ENCODE measurements around the gene CHIT1.

Gene CHIT1

DNA sequence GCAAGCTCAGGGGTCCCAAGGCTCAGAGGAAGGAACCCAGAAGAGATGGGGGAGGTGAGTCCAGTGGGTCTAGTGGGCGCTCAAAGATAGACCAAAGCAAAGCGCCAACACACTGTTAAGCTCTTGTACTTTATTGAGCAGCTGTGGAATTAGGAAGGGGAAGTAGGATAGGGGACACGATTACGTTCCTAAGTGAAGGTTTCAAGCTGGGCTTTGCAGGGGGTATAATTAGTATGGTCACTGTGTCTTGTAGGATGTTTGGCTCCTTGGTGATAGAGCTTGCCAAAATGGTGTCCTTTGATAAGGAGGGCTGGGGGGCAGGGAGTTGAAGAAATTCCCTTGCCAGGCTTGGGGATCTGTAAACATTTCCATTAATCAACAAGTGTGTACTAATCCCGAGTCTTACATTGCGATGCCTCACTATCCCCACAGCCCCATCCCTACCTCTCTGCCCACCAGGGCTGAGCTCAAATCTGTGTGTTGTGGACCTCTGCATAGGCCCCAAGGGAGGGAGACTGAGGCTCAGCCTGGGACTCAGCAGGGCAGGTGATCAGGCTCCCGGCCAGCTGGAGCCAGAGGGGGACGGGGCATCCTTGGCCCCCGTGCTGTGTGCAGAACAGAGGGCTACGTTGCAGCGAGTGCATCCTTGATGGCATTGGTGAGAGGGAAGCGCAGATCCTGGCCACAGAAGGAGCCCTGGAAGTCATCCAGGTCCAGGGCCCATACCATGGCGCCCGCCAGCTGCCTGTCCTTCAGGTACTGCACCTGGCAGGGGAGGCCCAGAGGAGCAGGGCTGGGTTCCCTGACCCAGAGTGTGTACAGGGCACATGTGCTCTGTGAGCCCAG, 50.4 kb downstream of the CHIT1 start:
- DNase-seq (ENCODE audit: low read depth) = no peak
- no peak overlapping the region for H3K4me3 ChIP-seq (ENCODE audit: low read depth, low read length)

DNA sequence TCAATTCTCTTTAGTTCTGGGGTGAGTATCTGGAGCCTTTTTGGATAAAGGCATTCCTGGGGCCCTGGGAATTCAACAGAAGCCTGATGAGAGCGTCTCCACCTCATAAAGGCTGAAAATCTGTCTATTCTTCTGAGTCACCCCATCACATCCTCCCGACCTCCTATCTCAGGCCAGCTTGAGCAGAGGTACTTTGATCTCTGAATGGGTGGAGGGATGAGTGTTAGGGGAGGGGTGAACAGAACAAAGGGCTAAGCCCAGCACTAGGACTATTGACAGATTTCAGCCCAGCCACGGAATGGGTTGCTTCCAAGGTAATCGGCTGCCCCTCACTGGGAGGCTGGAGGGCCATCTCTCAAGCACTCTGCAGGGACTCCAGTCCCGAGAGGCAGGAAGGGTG, 51.4 kb downstream of the CHIT1 start:
- no peak overlapping the region for H3K4me3 ChIP-seq (ENCODE audit: low read depth, low read length)
- no peak for DNase-seq (ENCODE audit: low read depth)

DNA sequence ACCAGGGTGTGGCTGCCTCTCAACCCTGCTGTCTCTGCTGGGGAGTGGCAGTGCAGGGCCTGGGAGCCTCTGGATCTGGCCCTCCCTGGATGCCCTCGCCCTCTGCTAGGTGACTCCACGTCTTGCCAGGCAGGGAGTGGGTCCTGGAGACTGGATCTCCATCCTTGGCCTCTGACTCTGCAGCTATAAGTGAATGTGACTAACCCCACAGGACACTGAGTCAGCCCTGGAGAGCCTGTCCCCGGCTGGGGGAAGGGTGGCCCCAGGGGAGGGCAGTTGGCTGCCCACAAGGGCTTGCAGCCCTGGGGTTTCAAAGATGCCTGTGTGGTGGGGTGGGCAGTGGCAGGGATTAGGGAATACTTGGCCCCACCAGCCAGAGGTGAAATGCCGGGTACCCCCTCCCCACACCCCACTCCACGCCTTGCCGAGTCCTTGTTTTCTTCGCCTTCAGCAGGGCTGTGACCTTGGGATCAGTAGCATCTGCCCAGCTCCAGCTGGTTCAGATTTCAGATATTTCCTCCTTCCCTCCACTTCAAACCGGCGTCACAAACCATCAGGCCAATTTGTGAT, 51.9 kb downstream of the CHIT1 start:
- no peak for DNase-seq (ENCODE audit: low read depth)
- H3K4me3 ChIP-seq (ENCODE audit: low read depth, low read length) = no peak overlapping the region

DNA sequence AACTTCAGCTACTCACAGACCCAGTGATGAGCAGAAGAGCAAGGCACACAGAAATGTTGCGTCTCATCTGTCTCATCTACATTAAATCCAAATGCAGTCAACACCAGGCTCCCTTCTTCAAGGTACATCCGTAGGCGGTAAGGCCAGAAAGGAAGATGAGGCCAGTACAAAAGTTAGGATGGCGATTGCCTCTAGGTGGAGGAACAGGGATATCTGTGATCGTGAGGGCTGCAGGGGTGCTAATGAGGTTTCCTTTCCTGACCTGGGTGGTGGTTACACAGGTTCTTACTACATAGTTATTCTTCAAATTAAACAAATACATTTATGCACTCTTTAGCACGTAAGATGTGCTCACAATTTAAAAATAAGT, 52.5 kb downstream of the CHIT1 start:
- no peak overlapping the region for H3K4me3 ChIP-seq (ENCODE audit: low read depth, low read length)
- no peak for DNase-seq (ENCODE audit: low read depth)

DNA sequence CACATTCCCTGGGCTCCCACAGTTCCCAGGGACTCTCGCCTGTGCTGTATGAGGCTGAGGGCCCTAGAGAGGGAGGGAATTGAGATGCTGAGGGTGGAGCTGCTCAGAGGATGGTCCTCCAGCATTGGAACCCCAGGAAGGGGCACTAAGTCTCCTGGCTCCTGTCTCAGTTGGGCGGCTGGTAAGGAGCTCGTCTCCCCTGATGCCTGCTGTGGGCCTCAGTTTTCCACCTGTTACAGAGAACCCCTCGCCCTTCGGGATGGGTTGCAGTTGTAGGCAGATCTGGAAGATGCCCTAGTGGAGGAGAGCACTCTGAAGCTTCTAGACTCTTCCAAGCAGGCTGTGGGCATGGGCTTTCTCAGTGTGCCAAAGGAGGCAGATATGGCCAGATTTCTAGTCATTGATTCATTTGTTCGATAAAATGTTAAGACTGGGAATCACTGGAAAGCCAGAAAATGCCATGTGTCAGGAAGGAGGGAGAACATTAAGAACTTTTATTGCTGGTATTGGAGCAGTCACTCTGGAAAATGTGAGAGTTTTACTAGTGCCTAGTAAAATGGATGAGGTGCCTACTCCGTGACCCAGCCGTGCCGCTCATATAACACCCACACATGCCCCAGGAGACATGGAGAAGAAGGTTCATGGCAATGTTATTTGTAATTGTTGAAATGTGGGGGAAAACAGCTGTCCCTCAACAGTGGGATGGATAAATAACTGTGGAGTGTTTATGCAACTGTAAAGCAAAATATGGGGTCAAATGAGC, 53.0 kb downstream of the CHIT1 start:
- no peak overlapping the region for H3K4me3 ChIP-seq (ENCODE audit: low read depth, low read length)

DNA sequence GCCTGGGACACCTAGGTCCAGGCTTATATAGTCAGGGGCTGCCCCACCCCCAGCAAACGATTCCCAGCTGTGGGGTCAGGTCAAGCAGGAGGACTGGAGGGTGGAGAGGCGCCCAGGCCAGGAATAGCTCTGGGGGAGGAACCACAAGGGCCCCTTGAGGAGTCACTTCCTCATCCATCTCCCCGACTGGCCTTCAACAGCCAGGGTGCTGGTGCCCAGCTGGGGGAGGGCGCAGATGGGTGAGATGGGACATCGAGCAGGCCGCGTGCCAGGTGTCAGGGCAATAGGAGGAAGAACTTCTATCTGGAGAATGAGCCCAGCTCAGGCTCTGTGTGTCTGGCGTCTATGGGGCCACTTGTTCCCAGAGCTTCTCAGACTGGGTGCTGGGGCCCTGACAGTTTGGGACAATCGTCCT, 53.6 kb downstream of the CHIT1 start:
- DNase-seq (ENCODE audit: low read depth) = no peak

More for the DNA sequence above, 53.0 kb downstream of the CHIT1 start:
- no peak for DNase-seq (ENCODE audit: low read depth)

DNA sequence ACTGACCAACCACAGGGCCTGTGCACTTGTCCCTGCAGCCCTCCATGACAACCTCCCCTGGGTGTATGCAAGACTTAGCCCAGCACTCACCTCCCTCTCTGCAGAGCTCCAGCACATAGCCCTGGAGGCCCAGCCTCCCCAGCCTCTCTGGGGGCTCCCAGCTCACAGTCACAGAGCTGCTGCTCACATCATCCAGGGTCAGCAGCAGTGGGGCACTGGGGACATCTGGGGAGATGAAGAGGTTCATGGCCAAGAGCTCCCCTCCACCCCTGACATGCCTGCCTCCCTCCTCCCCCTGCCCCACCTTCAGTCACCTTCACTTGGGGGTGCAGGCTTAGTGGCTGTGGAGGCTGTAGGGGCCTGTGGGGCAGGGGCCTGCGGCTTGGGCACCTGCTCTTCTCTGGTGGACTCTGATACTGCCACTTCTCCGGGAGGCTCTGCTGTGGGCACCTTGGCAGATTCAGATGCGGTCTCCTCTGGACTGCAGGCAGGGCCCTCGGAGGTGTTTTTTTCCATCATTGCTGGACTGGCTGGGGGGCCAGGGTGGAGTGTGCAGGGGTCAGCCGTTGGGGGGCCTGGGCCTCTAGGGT, 54.1 kb downstream of the CHIT1 start, which contains the start of gene MYBPH:
Gene MYBPH, minus strand, starts transcription at position 590 of the 590 bp plus-strand sequence. Its CDS starts 71 bp downstream, at position 519.
- peak within 1 kb of the TSS; percentile 17 for H3K4me3 ChIP-seq (ENCODE audit: low read depth, low read length)
- DNase-seq (ENCODE audit: low read depth) = no peak

More for the DNA sequence above, 53.6 kb downstream of the CHIT1 start:
- H3K4me3 ChIP-seq (ENCODE audit: low read depth, low read length) = no peak overlapping the region

DNA sequence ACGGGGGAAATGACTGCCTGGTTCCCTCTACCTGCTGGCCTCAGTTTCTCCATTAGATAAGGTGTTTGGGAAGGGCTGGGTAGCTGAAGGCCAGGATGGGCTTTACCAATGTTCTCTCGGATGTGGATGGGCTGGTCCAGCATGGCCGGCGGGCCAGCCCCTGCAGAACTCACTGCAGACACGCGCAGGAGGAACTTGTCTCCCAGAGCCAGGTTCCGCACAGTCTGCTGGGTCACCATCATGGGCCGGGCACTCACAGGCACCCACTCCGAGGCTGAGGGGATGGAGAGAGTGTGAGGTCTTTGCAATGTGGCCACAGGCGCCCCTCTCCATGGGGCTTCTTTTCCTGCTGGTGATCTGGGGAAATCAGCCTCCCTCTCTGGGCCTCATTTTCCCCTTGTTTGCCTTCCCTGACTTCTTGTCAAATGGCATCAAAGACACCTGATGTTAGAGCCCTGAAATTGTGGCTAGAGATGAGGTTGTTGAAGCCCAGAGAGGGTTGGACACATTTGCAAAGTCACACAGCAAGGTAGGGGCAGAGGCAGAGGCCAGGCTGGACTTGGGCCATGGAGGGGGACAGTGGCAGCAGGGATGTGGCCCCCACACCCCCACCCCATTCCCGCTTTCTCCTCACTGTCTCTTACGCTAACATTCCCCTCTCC, 55.0 kb downstream of the CHIT1 start:
- H3K4me3 ChIP-seq (ENCODE audit: low read depth, low read length) = peak overlapping the region; percentile 17
- no peak for DNase-seq (ENCODE audit: low read depth)

DNA sequence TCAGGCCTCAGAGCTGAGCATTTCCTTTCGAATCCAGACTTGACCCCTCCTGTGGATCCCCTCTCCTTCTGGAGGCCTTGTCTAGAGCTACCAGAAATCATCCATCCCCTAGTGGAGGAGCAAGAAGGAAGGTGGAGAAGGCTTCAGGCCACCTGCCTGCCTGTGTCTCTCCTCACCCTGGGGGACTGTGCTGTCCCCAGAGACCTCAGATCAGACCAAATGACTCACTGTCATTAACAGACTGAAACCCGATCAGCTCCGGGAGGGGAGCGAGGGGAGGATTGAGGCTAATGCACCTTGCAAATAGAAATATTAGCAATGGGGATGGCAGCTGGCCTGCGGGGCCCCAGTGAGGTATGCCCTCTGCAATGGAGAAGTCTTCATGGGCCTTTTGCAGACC, 55.9 kb downstream of the CHIT1 start:
- no peak for DNase-seq (ENCODE audit: low read depth)
- H3K4me3 ChIP-seq (ENCODE audit: low read depth, low read length) = no peak overlapping the region

DNA sequence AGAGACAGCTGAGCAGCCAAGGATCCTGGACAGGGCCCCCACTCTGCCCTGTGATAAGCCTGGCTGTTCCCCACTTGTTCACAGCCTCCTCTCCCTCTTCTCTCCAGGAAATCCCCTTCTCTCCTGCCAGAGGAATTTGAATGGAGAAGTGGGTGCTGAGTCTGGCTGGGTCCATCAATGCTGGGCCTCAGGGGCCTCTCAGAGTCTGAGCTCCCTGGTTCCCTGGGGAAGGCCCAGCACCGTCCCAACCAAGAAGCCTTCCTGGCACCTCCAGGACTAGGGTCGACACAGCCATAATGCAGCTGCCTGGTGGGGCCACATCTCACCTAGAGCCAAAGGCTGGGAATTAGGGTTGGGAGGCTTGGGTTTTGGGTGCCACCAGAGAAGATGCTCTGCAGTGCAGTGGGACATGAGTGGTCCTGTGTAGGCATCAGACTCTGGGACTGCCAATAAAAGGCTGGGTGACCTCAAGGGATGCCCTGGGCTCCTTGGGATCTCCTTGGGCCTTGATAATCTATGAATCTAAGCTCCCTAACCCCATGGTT, 56.4 kb downstream of the CHIT1 start:
- no peak overlapping the region for H3K4me3 ChIP-seq (ENCODE audit: low read depth, low read length)
- no peak for DNase-seq (ENCODE audit: low read depth)

DNA sequence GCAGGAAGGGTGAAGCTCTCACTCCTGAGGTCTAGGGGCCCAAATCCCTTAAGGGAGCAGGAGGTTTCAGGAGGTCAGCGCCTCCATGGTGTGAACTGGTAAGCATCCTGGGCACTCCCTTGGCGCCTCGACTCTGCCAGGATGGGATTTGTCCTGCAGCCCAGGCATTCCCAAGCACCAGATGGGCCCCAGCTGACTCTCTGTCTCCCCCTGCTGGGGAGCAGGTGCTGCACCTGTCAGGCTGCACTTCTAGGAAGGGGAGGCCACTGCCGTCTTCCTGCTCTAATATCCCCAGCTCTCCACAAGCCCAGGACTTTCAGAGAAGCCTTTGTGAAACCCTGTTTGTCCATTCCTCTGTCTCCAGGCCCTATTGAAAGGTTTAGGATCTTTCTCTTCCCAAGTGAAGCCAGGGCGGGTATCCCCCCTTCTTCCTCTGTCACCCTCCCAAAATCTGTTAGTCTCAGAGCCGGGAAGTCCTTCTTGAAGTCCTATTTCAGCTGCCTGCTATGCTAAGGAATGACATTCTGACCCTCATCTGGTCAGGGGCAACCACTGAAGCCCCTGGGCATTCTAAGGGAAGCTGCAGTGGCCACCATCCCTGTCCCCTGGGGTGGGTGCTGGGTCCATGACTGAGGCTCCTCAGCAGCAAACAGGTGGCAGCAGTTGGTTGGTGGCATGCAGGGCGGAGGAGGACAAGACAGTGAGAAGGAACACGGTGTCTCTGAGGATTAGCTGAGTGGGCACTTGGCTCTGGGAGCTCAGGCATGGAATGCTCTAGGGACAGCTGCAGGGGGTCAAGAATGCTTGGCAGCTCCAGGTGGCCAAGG, 57.1 kb downstream of the CHIT1 start:
- H3K4me3 ChIP-seq (ENCODE audit: low read depth, low read length) = no peak overlapping the region
- peak; percentile 56 for DNase-seq (ENCODE audit: low read depth)

DNA sequence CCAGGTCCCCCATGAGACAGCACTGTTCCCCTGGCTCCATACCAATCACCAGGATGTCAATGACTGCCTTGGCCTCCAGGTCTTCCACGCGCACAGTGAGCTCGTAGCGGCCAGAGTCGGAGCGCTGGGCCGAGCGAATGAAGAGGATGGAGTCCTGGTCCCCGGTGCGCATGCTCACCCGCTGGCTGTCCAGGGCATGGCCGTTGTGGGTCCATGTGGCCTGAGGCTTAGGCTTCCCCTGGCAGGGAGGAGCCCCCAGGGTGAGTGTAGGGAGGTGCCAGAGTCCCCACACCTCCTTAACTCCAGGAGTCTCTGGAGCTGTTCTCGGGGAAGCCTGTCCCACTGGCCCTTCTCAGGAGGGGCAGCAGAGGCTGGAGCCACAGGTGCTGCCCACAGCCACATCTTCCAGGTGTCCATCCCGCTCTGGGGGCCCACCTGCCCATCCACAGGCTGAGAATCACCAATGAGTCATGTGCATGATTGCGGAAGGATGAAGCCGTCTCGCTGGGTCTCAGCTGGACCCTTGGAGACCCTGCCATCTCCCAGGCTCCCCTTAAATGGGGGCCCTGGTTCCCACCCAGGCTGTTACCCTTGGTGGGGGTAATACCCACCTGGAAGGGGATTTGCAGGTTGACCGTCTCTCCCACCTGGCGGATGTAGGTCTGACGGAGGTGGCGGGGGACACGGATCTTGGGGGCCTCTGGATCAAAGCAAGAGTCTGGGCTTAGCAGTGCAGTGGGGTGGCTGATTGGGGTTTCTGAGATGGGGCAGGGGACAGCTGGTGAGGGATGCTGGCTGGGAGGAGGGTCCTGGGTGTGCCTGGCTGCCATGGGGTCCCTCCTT, 57.9 kb downstream of the CHIT1 start:
- DNase-seq (ENCODE audit: low read depth) = no peak

DNA sequence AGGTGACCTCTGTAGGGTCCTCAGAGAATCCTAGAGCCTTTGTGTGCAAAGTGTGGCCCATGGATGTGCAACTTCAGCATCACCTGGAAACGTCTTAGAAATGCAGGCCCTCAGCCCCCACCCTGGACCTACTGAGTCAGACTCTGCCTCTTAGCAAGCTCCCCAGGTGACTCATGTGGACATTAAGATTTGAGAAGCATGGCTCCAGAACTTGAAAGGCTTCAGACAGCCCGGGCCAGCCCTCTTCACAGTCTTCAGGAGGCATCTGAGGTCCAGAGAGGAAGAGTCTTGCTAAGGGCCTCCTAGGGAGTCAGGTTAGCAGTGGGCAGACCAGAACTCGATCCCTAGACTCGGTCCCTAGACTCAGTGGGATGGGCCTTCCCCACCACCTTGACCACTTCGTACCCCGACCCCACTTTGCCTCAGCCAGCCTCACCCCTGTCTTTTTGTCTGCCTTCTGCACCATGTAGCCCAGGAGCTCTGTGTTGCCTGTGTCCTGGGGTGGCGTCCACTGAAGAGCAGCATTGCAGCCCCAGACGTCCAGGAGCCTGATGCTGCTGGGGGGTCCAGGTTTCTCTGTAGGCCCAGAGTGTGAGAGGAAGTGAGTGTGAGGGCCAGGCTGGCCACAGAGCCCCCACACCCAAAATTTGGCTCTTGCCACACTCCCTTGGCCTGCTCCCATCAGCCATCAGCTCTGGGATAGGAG, 58.7 kb downstream of the CHIT1 start:
- DNase-seq (ENCODE audit: low read depth) = no peak
- H3K4me3 ChIP-seq (ENCODE audit: low read depth, low read length) = no peak overlapping the region

More for the DNA sequence above, 57.9 kb downstream of the CHIT1 start:
- H3K4me3 ChIP-seq (ENCODE audit: low read depth, low read length) = no peak overlapping the region

DNA sequence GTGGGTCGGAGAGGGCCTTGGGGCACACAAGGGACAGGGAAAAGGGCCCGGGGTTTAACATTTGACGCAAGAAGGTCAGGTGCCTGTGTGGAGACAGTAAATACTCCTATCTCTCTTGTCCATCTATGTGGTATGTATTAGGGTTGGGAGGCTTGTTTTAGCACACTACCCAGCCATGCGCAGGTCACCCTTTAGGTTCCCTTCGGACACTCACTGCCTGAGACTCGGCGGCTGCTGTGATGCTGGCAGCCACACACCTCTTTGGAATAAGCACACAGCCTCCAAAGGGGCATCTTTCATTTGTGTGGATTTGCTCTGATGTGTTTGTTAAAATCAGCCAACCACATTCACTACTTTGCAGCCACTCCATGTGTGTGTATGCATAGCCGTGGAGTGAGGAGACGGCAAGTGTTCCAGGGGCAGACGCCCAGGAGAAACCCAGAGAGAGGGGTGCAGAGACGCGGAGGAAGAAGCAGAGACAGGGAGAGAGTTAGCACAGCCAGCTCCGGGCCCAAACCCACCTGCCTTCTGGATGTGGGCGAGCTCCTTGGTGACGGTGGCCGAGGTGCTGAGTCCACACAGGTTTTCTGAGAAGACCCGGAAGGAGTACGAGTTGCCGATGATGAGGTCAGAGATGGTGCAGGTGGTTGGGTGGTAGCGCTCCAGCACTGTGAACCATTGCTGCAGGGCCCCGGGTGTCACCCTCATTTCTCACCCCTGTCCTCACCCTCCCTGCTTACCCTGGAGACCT, 59.5 kb downstream of the CHIT1 start:
- no peak for DNase-seq (ENCODE audit: low read depth)
- no peak overlapping the region for H3K4me3 ChIP-seq (ENCODE audit: low read depth, low read length)

DNA sequence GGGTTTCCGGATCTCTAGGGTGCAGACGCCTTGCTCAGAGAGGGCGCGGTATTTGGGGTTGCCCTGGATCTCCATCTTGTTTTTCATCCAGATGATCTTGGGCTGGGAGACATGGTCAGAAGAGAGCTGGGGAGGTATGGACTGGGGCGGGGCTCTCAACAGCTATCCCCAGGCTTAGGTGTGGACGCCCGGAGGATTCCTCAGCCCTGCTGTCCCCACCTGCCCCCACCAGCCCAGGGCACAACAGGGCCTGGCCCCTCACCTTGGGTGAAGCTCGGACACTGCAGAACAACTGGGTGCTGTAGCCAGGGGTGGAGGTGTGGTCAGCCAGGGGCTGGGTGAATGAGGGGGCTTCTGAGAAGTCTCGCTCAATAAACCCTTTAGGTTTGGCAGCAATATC, 60.5 kb downstream of the CHIT1 start:
- H3K4me3 ChIP-seq (ENCODE audit: low read depth, low read length) = no peak overlapping the region
- no peak for DNase-seq (ENCODE audit: low read depth)

DNA sequence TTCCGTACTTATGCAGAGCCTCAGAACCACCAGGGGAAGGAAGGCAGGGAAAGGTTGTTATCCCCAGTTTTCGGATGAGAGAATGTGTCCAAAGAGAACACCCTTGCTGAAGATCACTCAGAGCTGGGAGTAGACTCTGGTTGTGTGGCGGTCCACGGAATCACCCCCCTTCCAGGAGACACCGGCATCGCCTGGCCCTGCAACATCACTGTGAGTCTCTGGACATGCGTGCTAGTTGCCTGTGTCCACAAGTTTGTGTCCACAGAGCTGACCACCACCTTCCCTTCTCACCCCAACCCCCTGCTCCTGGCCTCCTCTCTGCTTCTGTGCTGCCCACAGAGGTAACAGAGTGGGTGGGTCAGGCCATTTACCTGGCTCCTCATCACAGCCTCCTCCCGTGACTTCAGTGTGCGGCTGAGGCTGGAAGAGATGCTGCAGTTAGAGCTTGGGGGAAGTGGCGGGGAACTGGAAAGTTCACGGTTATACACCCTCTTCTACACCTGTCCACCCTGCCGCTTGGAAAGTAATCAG, 61.2 kb downstream of the CHIT1 start:
- no peak overlapping the region for H3K4me3 ChIP-seq (ENCODE audit: low read depth, low read length)
- no peak for DNase-seq (ENCODE audit: low read depth)

Data from skeletal muscle cell (primary cell).